Measurements from ENCODE around the gene KCNIP2. TPM values are rescaled to one million over a fixed set of nuclear protein-coding genes. Genes with fewer than 3 reads are reported as not detected.

KCNIP2 gene
- total RNA-seq, 1 donor from 2014 or later = 2.9 TPM

Other genes starting within 250 kb of the KCNIP2 start
- 15.3 and 16.8 TPM in 2 replicates for gene FBXW4, start 148.6 kb downstream of the KCNIP2 start, total RNA-seq
- gene FGF8, start 67.7 kb downstream of the KCNIP2 start, total RNA-seq = not detected in 2 replicates
- gene NPM3, start 60.4 kb downstream of the KCNIP2 start, total RNA-seq = 118 and 159 TPM in 2 replicates
- 39.8 and 48.4 TPM in 2 replicates for gene OGA, start 25.4 kb downstream of the KCNIP2 start, total RNA-seq
- 6.6 and 9.5 TPM in 2 replicates for gene ARMH3, start 212.4 kb upstream of the KCNIP2 start, total RNA-seq
- gene HPS6, start 221.5 kb upstream of the KCNIP2 start, total RNA-seq = 47.6 and 52.6 TPM in 2 replicates

Measured in epithelial cell of proximal tubule (primary cell).